ENCODE measurements around the gene ITGB1BP1.
A peak's percentile ranks its signal among the peaks of the same experiment; 100 is the strongest.

Gene ITGB1BP1

GRCh38 chr2:9375857-9376428 lies 47.4 kb downstream of the ITGB1BP1 start:
- no peak for DNase-seq

GRCh38 chr2:9374071-9374730 lies 49.1 kb downstream of the ITGB1BP1 start:
- no peak for DNase-seq

GRCh38 chr2:9373476-9373875 lies 49.9 kb downstream of the ITGB1BP1 start:
- DNase-seq, result no peak

- no peak for DNase-seq
Observed at GRCh38 chr2:9373047-9373446, 50.3 kb downstream of the ITGB1BP1 start.

- DNase-seq, result peak; percentile 51
Observed at GRCh38 chr2:9370746-9371145, 52.6 kb downstream of the ITGB1BP1 start.

- DNase-seq, result no peak
Observed at GRCh38 chr2:9366026-9366425, 57.3 kb downstream of the ITGB1BP1 start.

- no peak for DNase-seq
Observed at GRCh38 chr2:9365498-9366019, 57.8 kb downstream of the ITGB1BP1 start.

- no peak for DNase-seq
Observed at GRCh38 chr2:9364791-9365497, 58.4 kb downstream of the ITGB1BP1 start.

- no peak for DNase-seq
Observed at GRCh38 chr2:9364373-9364772, 59.0 kb downstream of the ITGB1BP1 start.

GRCh38 chr2:9360701-9361100 lies 62.6 kb downstream of the ITGB1BP1 start:
- no peak for DNase-seq

GRCh38 chr2:9360110-9360509 lies 63.2 kb downstream of the ITGB1BP1 start:
- no peak for DNase-seq

GRCh38 chr2:9359463-9359862 lies 63.9 kb downstream of the ITGB1BP1 start:
- DNase-seq, result no peak

GRCh38 chr2:9358846-9359245 lies 64.5 kb downstream of the ITGB1BP1 start:
- DNase-seq, result no peak

GRCh38 chr2:9356261-9356660 lies 67.1 kb downstream of the ITGB1BP1 start:
- DNase-seq, result no peak

GRCh38 chr2:9355716-9356115 lies 67.6 kb downstream of the ITGB1BP1 start:
- no peak for DNase-seq

- no peak for DNase-seq
Observed at GRCh38 chr2:9355270-9355669, 68.1 kb downstream of the ITGB1BP1 start.

- no peak for DNase-seq
Observed at GRCh38 chr2:9354318-9354717, 69.0 kb downstream of the ITGB1BP1 start.
